Endothelial cell of umbilical vein (primary cell): ENCODE data around the gene TRDN. TPM values are rescaled to one million over a fixed set of nuclear protein-coding genes. Genes with fewer than 3 reads are reported as not detected.

Experiments
- BruUV-seq: library from RNA; stranded (reverse); fragments of 400-500 nt; replicated peaks from 2 replicates; lab custom pipeline; 2021; lab: Mats Ljungman, UMichigan
- CTCF ChIA-PET: fragments of 300-600, 350-600 bp; sonication (Branson Sonifier 250); formaldehyde crosslinking; loops from one replicate; lab custom pipeline; 2021; ENCODE audit warnings: antibody characterized with exemption, inconsistent platforms; lab: Charles Lee
- POLR2A ChIA-PET: fragments of 300-600, 350-600 bp; sonication (Branson Sonifier 250); formaldehyde crosslinking; loops from one replicate; lab custom pipeline; 2021; ENCODE audit warnings: antibody characterized with exemption, inconsistent platforms; lab: Charles Lee
- DNase-seq: peaks from one replicate; pipeline ENCODE4 v3.0.0-alpha.2; 2011; ENCODE audit warnings: low read depth, low spot score
- FAIRE-seq: peaks from 2 replicates; lab custom pipeline; 2011; peaks lifted over from hg19 to GRCh38; lab: Jason Lieb, UNC
- H2AFZ ChIP-seq: 2 replicates; pipeline ENCODE4 v1.6.0; 2012; ENCODE audit warnings: low read depth, low read length, control low read depth, inconsistent platforms
- H3K27ac ChIP-seq: 2 replicates; pipeline ENCODE4 v1.5.1; 2011; ENCODE audit warnings: low read depth, mild to moderate bottlenecking, control low read depth, low read length, moderate library complexity; ENCODE audit not compliant: insufficient read depth
- H3K27me3 ChIP-seq, 2 experiments: 2 replicates each; pipeline versions ENCODE4 v1.6.0 to v1.6.1; 2011; ENCODE audit warnings: low read length in 2 of 2, mixed read lengths in 1 of 2; ENCODE audit not compliant: control insufficient read depth in 2 of 2, insufficient read depth in 2 of 2
- H3K36me3 ChIP-seq, 2 experiments: 2 replicates in 1 of 2; 3 replicates in 1 of 2; pipeline ENCODE4 v1.5.1; 2011; ENCODE audit warnings: low read length in 2 of 2, mild to moderate bottlenecking in 1 of 2, moderate library complexity in 1 of 2; ENCODE audit not compliant: control insufficient read depth in 2 of 2, insufficient read depth in 2 of 2; ENCODE audit errors: extremely low read depth in 1 of 2
- H3K4me1 ChIP-seq: 3 replicates; pipeline ENCODE4 v1.5.1; 2011; ENCODE audit warnings: mild to moderate bottlenecking, low read length; ENCODE audit not compliant: control insufficient read depth, insufficient read depth; ENCODE audit errors: extremely low read depth
- H3K4me2 ChIP-seq: 2 replicates; pipeline ENCODE4 v1.6.1; 2011; ENCODE audit warnings: low read length, control low read depth, mixed read lengths; ENCODE audit not compliant: insufficient read depth
- H3K4me3 ChIP-seq, 3 experiments: fragments of 200-600 bp in 1 of 3; sonication (generic), shearing (Covaris generic) in 1 of 3; replicated peaks in 1 of 3; 2 replicates each; pipeline ENCODE4 v1.5.1; 2011 to 2016; ENCODE audit warnings: control low read depth in 3 of 3, low read length in 3 of 3, mild to moderate bottlenecking in 2 of 3, inconsistent platforms in 1 of 3, low read depth in 1 of 3, moderate library complexity in 1 of 3; ENCODE audit not compliant: insufficient read depth in 1 of 3
- H3K79me2 ChIP-seq: 2 replicates; pipeline ENCODE4 v1.6.0; 2012; ENCODE audit warnings: low read length, inconsistent platforms; ENCODE audit not compliant: control insufficient read depth, insufficient read depth
- H3K9ac ChIP-seq: replicated peaks from 2 replicates; pipeline ENCODE3; 2011; ENCODE audit warnings: low read length, control low read depth; ENCODE audit not compliant: insufficient read depth; ENCODE audit errors: extremely low read depth
- H3K9me1 ChIP-seq: replicated peaks from 3 replicates; pipeline ENCODE4 v1.6.0; 2011; ENCODE audit warnings: mild to moderate bottlenecking, low read length; ENCODE audit not compliant: control insufficient read depth, insufficient read depth; ENCODE audit errors: extremely low read depth
- H3K9me3 ChIP-seq: replicated peaks from 2 replicates; pipeline ENCODE4 v1.5.1; 2012; ENCODE audit warnings: low read length, inconsistent platforms; ENCODE audit not compliant: control insufficient read depth, insufficient read depth
- H4K20me1 ChIP-seq: replicated peaks from 2 replicates; pipeline ENCODE3; 2011; ENCODE audit warnings: mild to moderate bottlenecking, low read length; ENCODE audit not compliant: control insufficient read depth, insufficient read depth; ENCODE audit errors: extremely low read depth
- EZH2 ChIP-seq: IDR thresholded peaks from 2 replicates; pipeline ENCODE4 v1.6.1; 2012; ENCODE audit warnings: borderline replicate concordance, low read depth, mild to moderate bottlenecking, moderate library complexity, low read length, inconsistent platforms; ENCODE audit not compliant: severe bottlenecking
- FOS ChIP-seq: IDR thresholded peaks from 2 replicates; pipeline ENCODE4 v1.6.1; 2011; ENCODE audit warnings: mild to moderate bottlenecking, low read length, moderate library complexity, borderline replicate concordance; ENCODE audit not compliant: insufficient read depth
- GATA2 ChIP-seq: IDR thresholded peaks from 2 replicates; pipeline ENCODE4 v1.7.0; 2011; ENCODE audit warnings: low read depth, mild to moderate bottlenecking, moderate library complexity, mixed read lengths, low read length; ENCODE audit not compliant: insufficient read length, insufficient read depth
- JUN ChIP-seq: IDR thresholded peaks from 2 replicates; pipeline ENCODE4 v1.6.1; 2011; ENCODE audit warnings: borderline replicate concordance, low read depth; ENCODE audit not compliant: insufficient read length, insufficient read depth
- MAX ChIP-seq: IDR thresholded peaks from 2 replicates; pipeline ENCODE4 v1.6.1; 2011; ENCODE audit not compliant: insufficient read depth, insufficient read length
- MYC ChIP-seq: IDR thresholded peaks from one replicate; pipeline ENCODE4 v1.6.1; 2011; ENCODE audit warnings: mild to moderate bottlenecking, low read depth, low read length
- dilution Hi-C: fragments of 300-500 bp; cut with MboI; formaldehyde crosslinking; loops from one replicate; pipeline ENCODE4 v1.15.0; 2019; ENCODE audit warnings: low sequenced_read_pairs; ENCODE audit not compliant: extremely low pct_ligation_motif_present
- intact Hi-C: fragments of 100-400 bp; cut with micrococcal nuclease; formaldehyde crosslinking; loops from one replicate; pipeline ENCODE4 v1.10.0; 2022
- polyA plus RNA-seq, 4 experiments: library from polyadenylated mRNA; depleted of rRNA in 3 of 4; stranded (reverse) in 3 of 4; unstranded in 1 of 4; fragments of >200 nt; gene quantifications; 2 replicates each; pipeline versions ENCODE4 v1.2.1 to v1.2.3, GENCODE V29; 2011 to 2012; ENCODE audit warnings: missing spikeins in 1 of 4
- total RNA-seq: library from RNA; stranded (reverse); gene quantifications from 2 replicates; pipeline ENCODE4 v1.2.3, GENCODE V29; 2021
- TF ChIP-seq, protein P1 (sequence below), 2 donors: IDR thresholded peaks; 1 replicate in 1 of 2; 2 replicates in 1 of 2; pipeline ENCODE4 v1.5.1; 2011; ENCODE audit warnings: low read length in 2 of 2, mild to moderate bottlenecking in 2 of 2, moderate library complexity in 2 of 2, control low read depth in 1 of 2, inconsistent platforms in 1 of 2, low read depth in 1 of 2; ENCODE audit not compliant: insufficient read depth in 1 of 2; ENCODE audit errors: extremely low read depth in 1 of 2

The TRDN gene
- total and polyA plus RNA-seq, 2 donors (not counting 3 experiments of a cell fraction or from before 2014, with no cell fraction given) = not detected

- H3K9me3 ChIP-seq = no peaks in the 10 kb centered on the region
- no peaks in the 10 kb centered on the region for H3K4me1 ChIP-seq
- dilution Hi-C loops (no loop called here), intact Hi-C loops (loop anchor here (1.0 to 2.0 kb wide), 3 partner anchors 23 to 573 kb away; no protein-coding TSS in a partner anchor)
- ChIA-PET POLR2A (no interaction called here), CTCF (interaction anchor here (0.8 to 5.2 kb wide), 4 partner anchors 10 to 322 kb away, joined by 3 to 91 read pairs (median 5); no protein-coding TSS in a partner anchor)
- FAIRE-seq (no peak), DNase-seq (peak; percentile 12)
- H3K27ac ChIP-seq = no peak overlapping the region
- BruUV-seq = no TSS peak
- H3K4me3 ChIP-seq = no peak overlapping the region
- H3K36me3 ChIP-seq = no peaks in the 10 kb centered on the region
- H3K27me3 ChIP-seq = no peaks in the 10 kb centered on the region
- H3K4me2 ChIP-seq = no peak overlapping the region
- H4K20me1 ChIP-seq = no peaks in the 10 kb centered on the region
- no peaks in the 10 kb centered on the region for H3K9me1 ChIP-seq
- H3K79me2 ChIP-seq = no peaks in the 10 kb centered on the region
- H3K9ac ChIP-seq = no peak overlapping the region
- TF ChIP-seq, protein P1, sequence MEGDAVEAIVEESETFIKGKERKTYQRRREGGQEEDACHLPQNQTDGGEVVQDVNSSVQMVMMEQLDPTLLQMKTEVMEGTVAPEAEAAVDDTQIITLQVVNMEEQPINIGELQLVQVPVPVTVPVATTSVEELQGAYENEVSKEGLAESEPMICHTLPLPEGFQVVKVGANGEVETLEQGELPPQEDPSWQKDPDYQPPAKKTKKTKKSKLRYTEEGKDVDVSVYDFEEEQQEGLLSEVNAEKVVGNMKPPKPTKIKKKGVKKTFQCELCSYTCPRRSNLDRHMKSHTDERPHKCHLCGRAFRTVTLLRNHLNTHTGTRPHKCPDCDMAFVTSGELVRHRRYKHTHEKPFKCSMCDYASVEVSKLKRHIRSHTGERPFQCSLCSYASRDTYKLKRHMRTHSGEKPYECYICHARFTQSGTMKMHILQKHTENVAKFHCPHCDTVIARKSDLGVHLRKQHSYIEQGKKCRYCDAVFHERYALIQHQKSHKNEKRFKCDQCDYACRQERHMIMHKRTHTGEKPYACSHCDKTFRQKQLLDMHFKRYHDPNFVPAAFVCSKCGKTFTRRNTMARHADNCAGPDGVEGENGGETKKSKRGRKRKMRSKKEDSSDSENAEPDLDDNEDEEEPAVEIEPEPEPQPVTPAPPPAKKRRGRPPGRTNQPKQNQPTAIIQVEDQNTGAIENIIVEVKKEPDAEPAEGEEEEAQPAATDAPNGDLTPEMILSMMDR (IDR thresholded peaks at IDR 0.05; ENCODE audit: extremely low read depth in 1 of 2, insufficient read depth in 1 of 2, low read depth in 1 of 2, low read length in 2 of 2) = no peak
- no peak for TF ChIP-seq GATA2
- no peak for TF ChIP-seq FOS
- TF ChIP-seq EZH2 = no peak
- no peak for TF ChIP-seq MYC
- no peak overlapping the region for H2AFZ ChIP-seq
Observed at GRCh38 chr6:123393331-123393730, 243.4 kb downstream of the TRDN start.

GRCh38 chr6:123383718-123384117, 253.0 kb downstream of the TRDN start:
- Histone ChIP-seq H2AFZ (no peak overlapping the region), H3K4me2 (no peak overlapping the region), H3K27ac (no peak overlapping the region), H3K9me3 (no peaks in the 10 kb centered on the region), H3K4me1 (no peaks in the 10 kb centered on the region), H3K4me3 (no peak overlapping the region), H3K36me3 (no peaks in the 10 kb centered on the region), H4K20me1 (no peaks in the 10 kb centered on the region), H3K9ac (no peak overlapping the region), H3K79me2 (no peaks in the 10 kb centered on the region), H3K9me1 (no peaks in the 10 kb centered on the region), H3K27me3 (no peaks in the 10 kb centered on the region)
- POLR2A ChIA-PET = no interaction called here
- no peak for FAIRE-seq
- no TSS peak for BruUV-seq
- CTCF ChIA-PET = no interaction called here
- DNase-seq = no peak
- intact Hi-C loops = no loop called here
- TF ChIP-seq EZH2 (no peak), MYC (no peak), FOS (no peak), JUN (no peak), MAX (no peak)
- dilution Hi-C loops = no loop called here
